Activated CD4-positive, alpha-beta T cell treated with anti-CD3 and anti-CD28 coated beads, Interleukin-2, amount 10 ng/mL, durations not matched to agents 7 days and 5 days (primary cell): ENCODE data around the gene SAP30L. TPM values are rescaled to one million over a fixed set of nuclear protein-coding genes. Genes with fewer than 3 reads are reported as not detected.

Experiments used
- CTCF ChIA-PET: fragments of 350-600 bp; sonication (Branson Sonifier 250); formaldehyde crosslinking; loops from one replicate; lab custom pipeline; 2021; ENCODE audit warnings: antibody characterized with exemption; lab: Charles Lee
- POLR2A ChIA-PET: fragments of 350-600 bp; sonication (Branson Sonifier 250); formaldehyde crosslinking; loops from one replicate; lab custom pipeline; 2021; ENCODE audit warnings: antibody characterized with exemption; lab: Charles Lee
- DNase-seq: peaks from one replicate; pipeline ENCODE4 v3.0.0-alpha.2; 2020
- H3K27ac Mint-ChIP-seq: one replicate; pipeline ENCODE4 v1.8.0; 2021; ENCODE audit warnings: mild to moderate bottlenecking, moderate library complexity, mixed read lengths
- H3K27me3 Mint-ChIP-seq: one replicate; pipeline ENCODE4 v1.8.0; 2021; ENCODE audit warnings: mixed read lengths
- H3K36me3 Mint-ChIP-seq: one replicate; pipeline ENCODE4 v1.8.0; 2021; ENCODE audit warnings: low read depth, mixed read lengths
- H3K4me1 Mint-ChIP-seq: one replicate; pipeline ENCODE4 v1.8.0; 2021; ENCODE audit warnings: mixed read lengths
- H3K4me3 Mint-ChIP-seq: one replicate; pipeline ENCODE4 v1.8.0; 2021; ENCODE audit warnings: mild to moderate bottlenecking, moderate library complexity, mixed read lengths
- H3K9me3 Mint-ChIP-seq: one replicate; pipeline ENCODE4 v1.8.0; 2021; ENCODE audit warnings: mixed read lengths
- total RNA-seq, 2 experiments: library from RNA; stranded (reverse); gene quantifications; one replicate each; pipeline ENCODE4 v1.2.3, GENCODE V29; 2021

Gene SAP30L
- total RNA-seq, 2 experiments from 2014 or later = 46.8 to 47.4 TPM

- Mint-ChIP-seq H3K4me3 (no peak overlapping the region), H3K36me3 (peaks cover 12% of the 10 kb centered on the region), H3K27ac (no peak overlapping the region), H3K9me3 (peaks cover 2% of the 10 kb centered on the region), H3K4me1 (peaks cover 2% of the 10 kb centered on the region), H3K27me3 (no peaks in the 10 kb centered on the region)
- ChIA-PET POLR2A (no interaction called here), CTCF (no interaction called here)
- no peak for DNase-seq
These were observed 17.6 kb upstream of the SAP30L start for GRCh38 chr5:154428208-154428607.

GRCh38 chr5:154429341-154429740 is 16.5 kb upstream of the SAP30L start:
- no peak overlapping the region for H3K27ac Mint-ChIP-seq
- ChIA-PET POLR2A (no interaction called here), CTCF (no interaction called here)
- no peak for DNase-seq
- peaks cover 10% of the 10 kb centered on the region for H3K36me3 Mint-ChIP-seq
- peaks cover 2% of the 10 kb centered on the region for H3K9me3 Mint-ChIP-seq
- H3K4me3 Mint-ChIP-seq = no peak overlapping the region
- no peaks in the 10 kb centered on the region for H3K27me3 Mint-ChIP-seq
- H3K4me1 Mint-ChIP-seq = peaks cover 2% of the 10 kb centered on the region

- H3K9me3 Mint-ChIP-seq = peaks cover 2% of the 10 kb centered on the region
- DNase-seq = no peak
- ChIA-PET POLR2A (no interaction called here), CTCF (no interaction called here)
- H3K4me1 Mint-ChIP-seq = no peaks in the 10 kb centered on the region
- H3K27ac Mint-ChIP-seq = no peak overlapping the region
- no peaks in the 10 kb centered on the region for H3K27me3 Mint-ChIP-seq
- peaks cover 15% of the 10 kb centered on the region for H3K36me3 Mint-ChIP-seq
- H3K4me3 Mint-ChIP-seq = no peak overlapping the region
These were observed 15.3 kb upstream of the SAP30L start for GRCh38 chr5:154430466-154430865.

- no peak overlapping the region for H3K4me3 Mint-ChIP-seq
- peaks cover 20% of the 10 kb centered on the region for H3K36me3 Mint-ChIP-seq
- DNase-seq = no peak
- no peaks in the 10 kb centered on the region for H3K4me1 Mint-ChIP-seq
- H3K9me3 Mint-ChIP-seq = peaks cover 2% of the 10 kb centered on the region
- ChIA-PET CTCF (no interaction called here), POLR2A (no interaction called here)
- no peak overlapping the region for H3K27ac Mint-ChIP-seq
- H3K27me3 Mint-ChIP-seq = no peaks in the 10 kb centered on the region
These were observed 14.7 kb upstream of the SAP30L start for GRCh38 chr5:154430961-154431630.

GRCh38 chr5:154435226-154435625 is 10.6 kb upstream of the SAP30L start:
- DNase-seq = peak; percentile 4
- H3K27ac Mint-ChIP-seq = no peak overlapping the region
- no peak overlapping the region for H3K4me3 Mint-ChIP-seq
- POLR2A ChIA-PET = no interaction called here
- no peaks in the 10 kb centered on the region for H3K9me3 Mint-ChIP-seq
- CTCF ChIA-PET = no interaction called here
- no peaks in the 10 kb centered on the region for H3K4me1 Mint-ChIP-seq
- peaks cover 50% of the 10 kb centered on the region for H3K36me3 Mint-ChIP-seq
- no peaks in the 10 kb centered on the region for H3K27me3 Mint-ChIP-seq

GRCh38 chr5:154437281-154437965 is 8.4 kb upstream of the SAP30L start:
- CTCF ChIA-PET = interaction anchor here (0.7 to 1.1 kb wide), 2 partner anchors 15 to 374 kb away, joined by 3 to 6 read pairs; no protein-coding TSS in a partner anchor
- peaks cover 8% of the 10 kb centered on the region for H3K4me1 Mint-ChIP-seq

GRCh38 chr5:154440540-154440939 is 5.3 kb upstream of the SAP30L start:
- Mint-ChIP-seq H3K36me3 (peaks cover 68% of the 10 kb centered on the region), H3K4me1 (peaks cover 26% of the 10 kb centered on the region), H3K27me3 (no peaks in the 10 kb centered on the region), H3K27ac (no peak overlapping the region), H3K9me3 (no peaks in the 10 kb centered on the region), H3K4me3 (no peak overlapping the region)
- ChIA-PET POLR2A (no interaction called here), CTCF (interaction anchor here (1.6 kb wide), 1 partner anchor 19 kb away, joined by 3 read pairs; no protein-coding TSS in a partner anchor)
- DNase-seq = peak; percentile 3

More at GRCh38 chr5:154437281-154437965, 8.4 kb upstream of the SAP30L start:
- DNase-seq = peak; percentile 0
- no peaks in the 10 kb centered on the region for H3K9me3 Mint-ChIP-seq
- POLR2A ChIA-PET = no interaction called here
- peaks cover 71% of the 10 kb centered on the region for H3K36me3 Mint-ChIP-seq
- H3K27ac Mint-ChIP-seq = no peak overlapping the region
- no peak overlapping the region for H3K4me3 Mint-ChIP-seq
- H3K27me3 Mint-ChIP-seq = no peaks in the 10 kb centered on the region

- H3K27ac Mint-ChIP-seq = no peak overlapping the region
- ChIA-PET CTCF (no interaction called here), POLR2A (no interaction called here)
- peaks cover 35% of the 10 kb centered on the region for H3K4me1 Mint-ChIP-seq
- no peak for DNase-seq
- H3K4me3 Mint-ChIP-seq = no peak overlapping the region
- no peaks in the 10 kb centered on the region for H3K27me3 Mint-ChIP-seq
- H3K9me3 Mint-ChIP-seq = no peaks in the 10 kb centered on the region
- peaks cover 52% of the 10 kb centered on the region for H3K36me3 Mint-ChIP-seq
These were observed 3.0 kb upstream of the SAP30L start for GRCh38 chr5:154442801-154443200.

- ChIA-PET CTCF (interaction anchor here (1.0 kb wide), 1 partner anchor 27 kb away, joined by 3 read pairs; no protein-coding TSS in a partner anchor), POLR2A (no interaction called here)
- Mint-ChIP-seq H3K4me3 (peak overlapping the region; percentile 100), H3K27me3 (no peaks in the 10 kb centered on the region), H3K4me1 (peaks cover 53% of the 10 kb centered on the region), H3K9me3 (no peaks in the 10 kb centered on the region), H3K27ac (peak overlapping the region; percentile 95), H3K36me3 (peaks cover 40% of the 10 kb centered on the region)
- peak; percentile 12 for DNase-seq
These were observed 1.0 kb upstream of the SAP30L start for GRCh38 chr5:154444556-154445421.

GRCh38 chr5:154446195-154447088 is 645 bp downstream of the SAP30L start:
- Mint-ChIP-seq H3K4me1 (peaks cover 57% of the 10 kb centered on the region), H3K27me3 (no peaks in the 10 kb centered on the region), H3K36me3 (peaks cover 36% of the 10 kb centered on the region), H3K4me3 (peak overlapping the region; percentile 88), H3K27ac (peak overlapping the region; percentile 86), H3K9me3 (no peaks in the 10 kb centered on the region)
- ChIA-PET CTCF (interaction anchor here (0.7 to 0.8 kb wide), 2 partner anchors 17 to 403 kb away, joined by 3 read pairs; no protein-coding TSS in a partner anchor), POLR2A (no interaction called here)
- DNase-seq = peak; percentile 39

- H3K27ac Mint-ChIP-seq = peak overlapping the region; percentile 86
- H3K27me3 Mint-ChIP-seq = no peaks in the 10 kb centered on the region
- ChIA-PET POLR2A (no interaction called here), CTCF (no interaction called here)
- H3K4me1 Mint-ChIP-seq = peaks cover 54% of the 10 kb centered on the region
- H3K36me3 Mint-ChIP-seq = peaks cover 32% of the 10 kb centered on the region
- DNase-seq = no peak
- peak overlapping the region; percentile 88 for H3K4me3 Mint-ChIP-seq
- H3K9me3 Mint-ChIP-seq = no peaks in the 10 kb centered on the region
These were observed 1.4 kb downstream of the SAP30L start for GRCh38 chr5:154447089-154447725.
